HEK293 (cell line): ENCODE data around the gene OR2Y1.

Experiments
- ATF2 ChIP-seq: fragments of 450-650 bp; formaldehyde crosslinking; IDR thresholded peaks from 2 replicates; pipeline ENCODE4 v1.5.1; 2016; ENCODE audit warnings: missing biosample characterization, missing genetic modification characterization, low read depth
- CTCF ChIP-seq: fragments of 450-650 bp; formaldehyde crosslinking; IDR thresholded peaks from 2 replicates; pipeline ENCODE4 v1.5.1; 2016; ENCODE audit warnings: missing biosample characterization, missing genetic modification characterization
- ZBTB1 ChIP-seq: fragments of 450-650 bp; formaldehyde crosslinking; IDR thresholded peaks from 2 replicates; pipeline ENCODE4 v1.5.1; 2016; ENCODE audit warnings: missing biosample characterization, missing genetic modification characterization
- ZNF335 ChIP-seq: fragments of 450-650 bp; formaldehyde crosslinking; conservative IDR thresholded peaks from 2 replicates; pipeline ENCODE4 v1.5.1; 2016; ENCODE audit warnings: missing biosample characterization, missing genetic modification characterization
- ZNF670 ChIP-seq: fragments of 450-650 bp; formaldehyde crosslinking; IDR thresholded peaks from 2 replicates; pipeline ENCODE4 v1.5.1; 2016; ENCODE audit warnings: missing biosample characterization, missing genetic modification characterization, low read depth

GRCh38 chr5:180699042-180699441, 40.8 kb downstream of the OR2Y1 start:
- no peak for TF ChIP-seq CTCF (tag by site-specific recombination)
- TF ChIP-seq ATF2 (tag by site-specific recombination), result no peak
- TF ChIP-seq ZBTB1 (tag by site-specific recombination), result no peak
- TF ChIP-seq ZNF670 (tag by site-specific recombination), result no peak
- TF ChIP-seq ZNF335 (tag by site-specific recombination), result no peak
